Brain microvascular endothelial cell (primary cell): ENCODE data around the gene RUFY4.
"Not testable (repeated sequence)": the region's sequence is repeated elsewhere in the genome, so short reads cannot be mapped to it uniquely, and the experiment has no call there.

ENCODE experiments used
- DNase-seq: peaks from one replicate; pipeline ENCODE4 v3.0.0-alpha.2; 2020
- H3K27ac ChIP-seq: fragments of 250-450 bp; sonication (Bioruptor Pico); 2 replicates; pipeline ENCODE4 v1.5.1; 2020; ENCODE audit warnings: mild to moderate bottlenecking, moderate library complexity
- H3K27me3 ChIP-seq: fragments of 250-450 bp; sonication (Bioruptor Pico); replicated peaks from 2 replicates; pipeline ENCODE4 v1.5.1; 2020; ENCODE audit warnings: mild to moderate bottlenecking
- H3K36me3 ChIP-seq: fragments of 250-450 bp; sonication (Bioruptor Pico); replicated peaks from 2 replicates; pipeline ENCODE4 v1.5.1; 2020; ENCODE audit warnings: mild to moderate bottlenecking
- H3K4me3 ChIP-seq: 2 replicates; pipeline ENCODE4 v1.5.1; 2011; ENCODE audit warnings: low read depth, mild to moderate bottlenecking, control low read depth, low read length, moderate library complexity
- CTCF ChIP-seq: IDR thresholded peaks from 2 replicates; pipeline ENCODE4 v1.5.1; 2011; ENCODE audit warnings: low read depth, mild to moderate bottlenecking, moderate library complexity, low read length, control low read depth, inconsistent platforms; ENCODE audit errors: missing control alignments
- in situ Hi-C: cut with HindIII; loops from 2 replicates; pipeline ENCODE4 v1.10.0; 2017; ENCODE audit warnings: low sequenced_read_pairs, low pct_ligation_motif_present

Gene RUFY4

GRCh38 chr2:218033208-218033589, 35.9 kb upstream of the RUFY4 start:
- H3K27ac ChIP-seq = no peak overlapping the region
- peaks cover 18% of the 10 kb centered on the region for H3K27me3 ChIP-seq
- no peak for TF ChIP-seq CTCF
- no peaks in the 10 kb centered on the region for H3K36me3 ChIP-seq
- no peak overlapping the region for H3K4me3 ChIP-seq
- in situ Hi-C loops = no loop called here
- no peak for DNase-seq

GRCh38 chr2:218033590-218034496, 35.2 kb upstream of the RUFY4 start:
- Histone ChIP-seq H3K36me3 (no peaks in the 10 kb centered on the region), H3K4me3 (no peak overlapping the region), H3K27ac (no peak overlapping the region), H3K27me3 (peaks cover 23% of the 10 kb centered on the region)
- in situ Hi-C loops = no loop called here
- TF ChIP-seq CTCF = no peak
- no peak for DNase-seq

- H3K36me3 ChIP-seq, in situ Hi-C loops, H3K27ac ChIP-seq: not testable (repeated sequence)
- peak overlapping the region; percentile 1 for H3K4me3 ChIP-seq
- H3K27me3 ChIP-seq = peaks cover 24% of the 10 kb centered on the region
- TF ChIP-seq CTCF = peak; percentile 79
- peak; percentile 34 for DNase-seq
Observed at GRCh38 chr2:218034497-218035213, 34.4 kb upstream of the RUFY4 start.

GRCh38 chr2:218035463-218036100, 33.5 kb upstream of the RUFY4 start:
- Histone ChIP-seq H3K27ac (no peak overlapping the region), H3K4me3 (no peak overlapping the region), H3K27me3 (peaks cover 27% of the 10 kb centered on the region), H3K36me3 (no peaks in the 10 kb centered on the region)
- no peak for TF ChIP-seq CTCF
- in situ Hi-C loops = no loop called here
- no peak for DNase-seq

GRCh38 chr2:218036371-218036770, 32.7 kb upstream of the RUFY4 start:
- Histone ChIP-seq H3K4me3 (no peak overlapping the region), H3K27ac (no peak overlapping the region), H3K36me3 (no peaks in the 10 kb centered on the region), H3K27me3 (peaks cover 27% of the 10 kb centered on the region)
- DNase-seq = no peak
- in situ Hi-C loops = no loop called here
- TF ChIP-seq CTCF = peak; percentile 35
